Heart right ventricle (tissue), 16 donors: Measurements from ENCODE around the gene SLAIN1. TPM values are rescaled to one million over a fixed set of nuclear protein-coding genes. Genes with fewer than 3 reads are reported as not detected.
A peak's percentile ranks its signal among the peaks of the same experiment; 100 is the strongest.

ENCODE experiments used
- ATAC-seq, 8 donors: fragments of 200-7000 bp; cut with Tn5 transposase; one replicate each; pipeline ENCODE4 v1.9.1; 2020; ENCODE audit warnings: mild to moderate bottlenecking in 8 of 8, moderate library complexity in 8 of 8, moderate number of reproducible peaks in 1 of 8
- DNase-seq, 2 donors: peaks; one replicate each; pipeline ENCODE4 v3.0.0-alpha.2; 2020
- H3K27ac ChIP-seq, 10 donors: fragments of 200-600 bp; sonication (generic) in 2 of 10; one replicate each; pipeline versions ENCODE4 v1.5.0 to v1.8.0; 2020 to 2022; ENCODE audit warnings: mild to moderate bottlenecking in 3 of 10
- H3K27me3 ChIP-seq, 7 donors: fragments of 200-600 bp; one replicate each; pipeline ENCODE4 v1.8.0; 2021 to 2022; ENCODE audit warnings: mild to moderate bottlenecking in 2 of 7
- H3K36me3 ChIP-seq, 9 donors: fragments of 200-600 bp; sonication (generic) in 1 of 9; one replicate each; pipeline versions ENCODE4 v1.5.0 to v1.8.0; 2020 to 2022; ENCODE audit warnings: mild to moderate bottlenecking in 2 of 9
- H3K4me1 ChIP-seq, 9 donors: fragments of 200-600 bp; sonication (generic) in 1 of 9; one replicate each; pipeline versions ENCODE4 v1.5.0 to v1.8.0; 2020 to 2022; ENCODE audit warnings: mild to moderate bottlenecking in 4 of 9
- H3K4me3 ChIP-seq, 10 donors: fragments of 200-600 bp; sonication (generic) in 2 of 10; one replicate each; pipeline versions ENCODE4 v1.5.0 to v1.8.0; 2020 to 2022; ENCODE audit warnings: mild to moderate bottlenecking in 7 of 10, moderate library complexity in 2 of 10
- H3K9me3 ChIP-seq, 11 donors: fragments of 200-600 bp in 10 of 11; sonication (generic) in 2 of 11; one replicate each; pipeline versions ENCODE4 v1.5.0 to v1.8.0; 2013 to 2022; ENCODE audit warnings: mild to moderate bottlenecking in 2 of 11, control low read depth in 1 of 11, moderate library complexity in 1 of 11
- WGBS, 2 donors: extraction: QIAGEN DNeasy Blood & Tissue Kit; methylation state at CpG; one replicate each; pipeline ENCODE4 v1.1.7; 2013; ENCODE audit warnings: inconsistent platforms in 1 of 2; 5-methylcytosine and 5-hydroxymethylcytosine counted together
- intact Hi-C, 10 donors: fragments of 100-400 bp; cut with DNase I; formaldehyde crosslinking; loops; one replicate each; pipeline versions ENCODE4 v1.11.1 to v1.14.2; 2022
- polyA plus RNA-seq, 2 donors: library from polyadenylated mRNA; stranded (reverse); fragments of 200-250 nt; gene quantifications; one replicate each; pipeline ENCODE4 v1.2.3, GENCODE V29; 2013
- total RNA-seq, 10 donors: library from RNA; stranded (reverse); fragmentation: NEBNext Ultra II Directional in 3 of 10; extraction: Animal tissue kit (Norgen Biotek cat#: 25700) in 3 of 10; gene quantifications; one replicate each; pipeline versions ENCODE4 v1.2.1 to v1.2.4, GENCODE V29; 2021 to 2023
- TF ChIP-seq, protein P1 (sequence below), 9 donors: fragments of 200-600 bp; sonication (generic) in 2 of 9; IDR thresholded peaks; one replicate each; pipeline versions ENCODE4 v1.5.0 to v1.8.0; 2021 to 2022; ENCODE audit warnings: antibody characterized with exemption in 9 of 9, mild to moderate bottlenecking in 5 of 9, moderate library complexity in 1 of 9
- donor health status: Arrhythmogenic right ventricular cardiomyopathy.
- donor health status: ischemic (EF 13 %, LVEDD 7.1; RV severe dilation, severe dysfunction).
- donor health status: healthy with polysubstance abuse.
- donor health status: DM: no; HTN: yes; CAD: no.
- donor health status: DM: no; HTN: no; CAD: no.
- donor health status: ischemic (EF 25% LVEDD 6.9; RV normal size, moderate dysfunction).
- donor health status: ischemic (EF 25% LVEDD 5.7; RV mildly dilated, moderate dysfunction).
- donor health status: healthy.
- donor health status: DM: yes; HTN: yes; CAD: no.
- donor health status: Ischemic cardiomyopathy.
- donor health status: ischemic (EF 35%, LVEDD 5.7; RV mildly dilated, moderate dysfunction).
- donor health status: nonischemic (EF 11% LVEDD 7.7; RV severe dilation, severe dysfunction).
- donor health status: DM: yes; HTN: yes; CAD: no.
- donor health status: PGD.
- donor health status: ischemic (EF 29% LVEDD 5.4; RV normal size, mild dysfunction).
- donor health status: nonischemic (EF 23%, LVEDD 6.1; RV moderate dilation, normal function).

Gene SLAIN1
- total and polyA plus RNA-seq, 12 donors, result 1.4 to 13.6 (median 7.7) TPM

DNA sequence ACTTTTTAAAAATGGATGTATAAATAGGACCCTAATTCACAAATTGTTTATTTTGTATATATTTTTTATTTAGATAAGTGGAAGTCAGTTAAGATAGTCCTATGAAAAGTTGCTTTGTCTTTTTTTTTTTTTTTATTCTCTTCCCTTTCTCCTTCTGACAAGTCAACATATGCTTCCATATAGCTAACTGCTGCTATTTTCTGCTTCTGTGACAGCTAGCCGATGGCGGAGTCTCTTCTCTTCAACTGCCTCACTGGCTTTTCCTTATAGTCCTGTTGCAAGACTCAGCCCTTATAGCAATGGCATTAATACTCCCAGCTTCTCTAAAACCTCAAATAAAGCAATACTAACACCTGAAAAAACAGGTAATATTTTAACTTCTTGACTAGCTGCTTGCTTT is 45.3 kb downstream of the SLAIN1 start:
- H3K4me3 ChIP-seq, result no peak overlapping the region
- WGBS, 2 donors, result 96 to 98% methylated on average over 2 of the region's 2 CpGs
- H3K9me3 ChIP-seq, result no peaks in the 10 kb centered on the region
- no peak overlapping the region for H3K27ac ChIP-seq
- intact Hi-C loops, result no loop called here
- H3K4me1 ChIP-seq, result peaks cover 0 to 7% (median 0%) of the 10 kb centered on the region in 9 donors
- ATAC-seq (no peak), DNase-seq (no peak)
- TF ChIP-seq, protein P1, sequence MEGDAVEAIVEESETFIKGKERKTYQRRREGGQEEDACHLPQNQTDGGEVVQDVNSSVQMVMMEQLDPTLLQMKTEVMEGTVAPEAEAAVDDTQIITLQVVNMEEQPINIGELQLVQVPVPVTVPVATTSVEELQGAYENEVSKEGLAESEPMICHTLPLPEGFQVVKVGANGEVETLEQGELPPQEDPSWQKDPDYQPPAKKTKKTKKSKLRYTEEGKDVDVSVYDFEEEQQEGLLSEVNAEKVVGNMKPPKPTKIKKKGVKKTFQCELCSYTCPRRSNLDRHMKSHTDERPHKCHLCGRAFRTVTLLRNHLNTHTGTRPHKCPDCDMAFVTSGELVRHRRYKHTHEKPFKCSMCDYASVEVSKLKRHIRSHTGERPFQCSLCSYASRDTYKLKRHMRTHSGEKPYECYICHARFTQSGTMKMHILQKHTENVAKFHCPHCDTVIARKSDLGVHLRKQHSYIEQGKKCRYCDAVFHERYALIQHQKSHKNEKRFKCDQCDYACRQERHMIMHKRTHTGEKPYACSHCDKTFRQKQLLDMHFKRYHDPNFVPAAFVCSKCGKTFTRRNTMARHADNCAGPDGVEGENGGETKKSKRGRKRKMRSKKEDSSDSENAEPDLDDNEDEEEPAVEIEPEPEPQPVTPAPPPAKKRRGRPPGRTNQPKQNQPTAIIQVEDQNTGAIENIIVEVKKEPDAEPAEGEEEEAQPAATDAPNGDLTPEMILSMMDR (IDR thresholded peaks at IDR 0.05), result no peak
- no peaks in the 10 kb centered on the region for H3K36me3 ChIP-seq
- H3K27me3 ChIP-seq, result no peaks in the 10 kb centered on the region

DNA sequence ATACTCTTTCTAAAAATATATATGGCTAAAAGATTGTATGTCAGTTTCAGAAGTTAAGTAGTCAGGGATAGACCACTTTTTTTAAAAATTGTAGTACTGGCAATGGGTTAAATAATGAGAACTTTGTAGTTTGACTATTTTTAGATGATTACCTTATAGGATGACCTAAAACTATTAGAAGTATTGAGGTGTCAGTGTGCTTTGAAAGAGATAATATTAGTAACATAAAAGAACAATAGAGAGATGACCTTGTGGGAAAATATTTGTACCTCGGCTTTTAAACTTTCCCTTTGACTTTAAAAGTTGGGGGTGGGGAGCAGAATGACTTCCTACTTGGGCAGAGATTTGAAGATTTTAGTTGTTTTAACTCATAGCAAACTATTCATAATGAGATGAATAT is 48.3 kb downstream of the SLAIN1 start:
- TF ChIP-seq, protein P1 (IDR thresholded peaks at IDR 0.05), result no peak
- WGBS, 2 donors, result 28 to 36% methylated on average over 1 of the region's 1 CpG
- intact Hi-C loops, result no loop called here
- no peaks in the 10 kb centered on the region for H3K27me3 ChIP-seq
- no peaks in the 10 kb centered on the region for H3K9me3 ChIP-seq
- no peak for ATAC-seq
- H3K4me1 ChIP-seq, result peaks cover 0 to 12% (median 0%) of the 10 kb centered on the region in 9 donors
- H3K36me3 ChIP-seq, result no peaks in the 10 kb centered on the region
- no peak for DNase-seq
- H3K27ac ChIP-seq, result no peak overlapping the region
- H3K4me3 ChIP-seq, result no peak overlapping the region

DNA sequence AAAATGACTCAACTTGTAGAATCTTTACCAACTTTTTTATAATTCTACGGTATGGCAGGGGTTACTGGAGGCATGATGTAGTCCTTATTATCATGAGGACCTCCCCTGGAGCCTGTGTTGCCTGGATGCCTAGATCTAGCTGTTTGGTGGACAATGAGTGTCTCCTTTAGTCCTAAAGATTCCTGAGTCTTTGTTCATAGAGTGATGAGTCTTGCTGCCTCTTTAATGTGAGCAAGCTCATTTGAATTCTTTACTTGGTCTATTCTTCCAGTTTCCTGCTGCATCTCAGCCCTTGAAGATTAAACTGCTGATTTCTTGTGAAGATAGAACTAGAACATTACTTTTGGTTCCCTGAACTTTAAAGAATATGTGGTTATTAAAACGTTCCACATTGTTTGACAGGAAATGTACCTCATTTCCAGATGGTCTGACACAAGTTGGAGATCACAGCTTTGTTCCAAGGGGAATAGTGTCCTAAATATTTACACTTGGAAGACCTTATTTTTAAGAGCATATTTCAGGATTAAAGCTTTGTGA is 51.9 kb downstream of the SLAIN1 start:
- H3K27me3 ChIP-seq, result no peaks in the 10 kb centered on the region
- peaks cover 0 to 13% (median 0%) of the 10 kb centered on the region in 9 donors for H3K4me1 ChIP-seq
- ATAC-seq, result no peak
- TF ChIP-seq, protein P1 (IDR thresholded peaks at IDR 0.05), result no peak
- intact Hi-C loops, result no loop called here
- H3K4me3 ChIP-seq, result no peak overlapping the region
- DNase-seq, result no peak
- H3K36me3 ChIP-seq, result no peaks in the 10 kb centered on the region
- H3K27ac ChIP-seq, result no peak overlapping the region
- 61 to 63% methylated on average over 2 of the region's 2 CpGs for WGBS, 2 donors
- H3K9me3 ChIP-seq, result no peaks in the 10 kb centered on the region

DNA sequence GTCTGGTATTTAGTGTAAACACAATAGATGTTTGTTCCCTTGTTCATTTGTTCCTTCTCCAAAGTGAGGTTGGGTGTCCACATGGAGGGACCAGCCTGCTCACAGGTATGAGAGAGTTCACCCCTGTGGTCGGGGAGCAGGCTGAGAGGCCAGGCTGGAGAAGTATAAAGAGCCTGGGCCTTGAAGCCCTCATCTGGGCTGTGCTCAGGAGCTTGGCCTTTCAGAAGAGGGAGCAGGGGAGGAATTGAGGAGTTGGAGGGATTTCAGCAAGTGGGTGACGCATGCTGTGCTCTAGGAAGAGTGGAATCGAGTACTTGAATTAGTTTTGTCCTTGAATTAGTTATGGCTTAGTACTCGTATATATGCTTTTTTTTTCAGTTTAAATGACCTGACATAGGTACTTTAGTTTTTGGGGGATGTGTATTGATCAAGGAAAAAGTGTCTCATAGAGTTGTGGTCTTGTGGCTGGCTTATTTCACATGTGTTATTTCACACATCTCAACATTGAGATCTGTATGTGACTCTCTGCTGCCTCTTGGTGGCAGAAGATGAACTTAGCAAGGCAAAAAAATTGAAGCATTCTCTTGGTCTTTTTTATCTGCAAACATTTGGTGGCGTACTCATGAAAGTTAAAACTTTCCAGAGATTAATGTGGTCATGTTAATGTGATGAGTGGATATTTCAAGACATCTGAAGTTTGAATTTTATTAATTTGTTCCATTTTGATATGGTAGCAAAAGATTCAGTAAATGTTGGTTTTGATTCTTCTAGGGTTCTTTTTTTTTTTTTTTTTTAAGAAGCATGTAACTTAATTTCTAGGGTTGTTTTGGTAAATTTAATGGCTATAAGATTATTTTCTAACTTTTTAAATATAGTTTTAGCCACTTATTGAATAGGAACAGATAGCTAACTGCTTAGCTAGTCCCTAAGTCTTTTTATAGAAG is 54.3 kb downstream of the SLAIN1 start:
- TF ChIP-seq, protein P1 (IDR thresholded peaks at IDR 0.05), result peak; percentile 50 to 84 (median 76)
- Histone ChIP-seq H3K27me3 (no peaks in the 10 kb centered on the region), H3K27ac (no peak overlapping the region), H3K36me3 (no peaks in the 10 kb centered on the region), H3K4me3 (no peak overlapping the region), H3K4me1 (peaks cover 0 to 8% (median 0%) of the 10 kb centered on the region in 9 donors), H3K9me3 (no peaks in the 10 kb centered on the region)
- peak in 6 of 8 donors; percentile 42 to 70 (median 57) for ATAC-seq
- 59 to 66% methylated on average over 5 of the region's 5 CpGs for WGBS, 2 donors
- intact Hi-C loops, result loop anchor here (5.0 to 10.0 kb wide), 6 partner anchors 154 to 259 kb away; no protein-coding TSS in a partner anchor
- peak in 1 of 2 donors; percentile 22 for DNase-seq
